A673 (cell line): Measurements from ENCODE around the gene NF1. TPM values are rescaled to one million over a fixed set of nuclear protein-coding genes. Genes with fewer than 3 reads are reported as not detected.

Experiments
- BruUV-seq: library from RNA; stranded (reverse); fragments of 400-500 nt; replicated peaks from 2 replicates; lab custom pipeline; 2021; lab: Mats Ljungman, UMichigan
- CTCF ChIA-PET: fragments of 300-600 bp; sonication (Branson Sonifier 250); formaldehyde crosslinking; loops from one replicate; lab custom pipeline; 2022; ENCODE audit warnings: antibody characterized with exemption; lab: Charles Lee
- POLR2A ChIA-PET: fragments of 300-600 bp; sonication (Branson Sonifier 250); formaldehyde crosslinking; loops from one replicate; lab custom pipeline; 2022; ENCODE audit warnings: antibody characterized with exemption; ENCODE audit not compliant: low non-redundant PET; lab: Charles Lee
- DNase-seq: peaks from one replicate; pipeline ENCODE4 v3.0.0-alpha.2; 2015; ENCODE audit warnings: low spot score
- H3K27ac ChIP-seq: fragments of 200-600 bp; sonication (generic); 2 replicates; pipeline ENCODE4 v1.5.1; 2016; ENCODE audit warnings: mixed run types, low read depth, mild to moderate bottlenecking, mixed read lengths, antibody characterized with exemption, low read length; ENCODE audit not compliant: poor library complexity, severe bottlenecking
- H3K27me3 ChIP-seq: fragments of 200-600 bp; sonication (generic); replicated peaks from 2 replicates; pipeline ENCODE4 v1.6.1; 2017; ENCODE audit warnings: mixed run types, low read depth, mild to moderate bottlenecking, mixed read lengths, antibody characterized with exemption, low read length; ENCODE audit not compliant: insufficient read depth, poor library complexity
- H3K36me3 ChIP-seq: fragments of 200-600 bp; sonication (generic); 2 replicates; pipeline ENCODE4 v1.6.1; 2016; ENCODE audit warnings: mixed run types, mild to moderate bottlenecking, mixed read lengths, antibody characterized with exemption, low read length; ENCODE audit not compliant: insufficient read depth, poor library complexity, severe bottlenecking
- H3K4me1 ChIP-seq: fragments of 200-600 bp; sonication (generic); 2 replicates; pipeline ENCODE4 v1.6.1; 2017; ENCODE audit warnings: mixed run types, mild to moderate bottlenecking, mixed read lengths, antibody characterized with exemption, low read length; ENCODE audit not compliant: insufficient read depth, poor library complexity, severe bottlenecking
- H3K4me3 ChIP-seq: fragments of 200-600 bp; sonication (generic); 2 replicates; pipeline ENCODE4 v1.5.1; 2016; ENCODE audit warnings: low read depth, mixed run types, mild to moderate bottlenecking, mixed read lengths, low read length; ENCODE audit not compliant: poor library complexity, severe bottlenecking
- H3K9me3 ChIP-seq: fragments of 200-600 bp; sonication (generic); 2 replicates; pipeline ENCODE4 v1.6.1; 2016; ENCODE audit warnings: mixed run types, low read depth, mild to moderate bottlenecking, mixed read lengths, antibody characterized with exemption, low read length; ENCODE audit not compliant: poor library complexity, severe bottlenecking
- EZH2 ChIP-seq: fragments of 200-600 bp; sonication (generic); IDR thresholded peaks from 2 replicates; pipeline ENCODE4 v1.6.1; 2017; ENCODE audit warnings: borderline replicate concordance, low read depth, mild to moderate bottlenecking, mixed read lengths, antibody characterized with exemption, low read length; ENCODE audit not compliant: poor library complexity, severe bottlenecking
- intact Hi-C: fragments of 100-400 bp; cut with micrococcal nuclease; formaldehyde crosslinking; loops from one replicate; pipeline ENCODE4 v1.10.0; 2022; ENCODE audit not compliant: unreplicated experiment
- total RNA-seq: library from RNA; stranded (reverse); gene quantifications from 2 replicates; pipeline ENCODE4 v1.2.3, GENCODE V29; 2021
- TF ChIP-seq, protein P1 (sequence below): fragments of 300-800, 200-600 bp; sonication (generic); conservative IDR thresholded peaks from 2 replicates; pipeline ENCODE4 v1.5.1; 2017; ENCODE audit warnings: low read depth, mild to moderate bottlenecking, antibody characterized with exemption, low read length, moderate library complexity, mixed read lengths

Gene NF1
- total RNA-seq, 1 experiment from 2014 or later = 32.1 TPM

DNA sequence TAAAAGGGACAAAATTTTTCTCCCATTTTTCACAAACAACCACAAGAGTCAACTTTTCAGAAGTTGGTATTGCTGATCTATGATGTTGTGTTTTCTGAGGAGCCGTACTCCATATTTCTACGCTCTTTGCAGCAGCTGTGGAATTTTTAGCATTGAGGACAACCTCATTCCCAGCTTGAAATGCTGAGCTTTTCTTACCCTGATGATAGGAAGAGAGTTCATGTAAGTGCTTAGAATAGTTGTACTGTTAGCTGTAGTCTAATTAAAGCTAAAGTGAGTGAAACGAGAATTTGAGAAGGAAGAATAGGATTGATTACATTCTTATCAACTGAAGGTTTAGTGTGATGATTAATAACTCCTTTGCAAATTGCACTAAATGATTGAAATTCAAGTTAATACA is 72.3 kb downstream of the NF1 start:
- Histone ChIP-seq H3K4me1 (no peaks in the 10 kb centered on the region), H3K27ac (no peak overlapping the region), H3K9me3 (no peaks in the 10 kb centered on the region), H3K27me3 (no peaks in the 10 kb centered on the region), H3K36me3 (no peaks in the 10 kb centered on the region), H3K4me3 (no peak overlapping the region)
- TF ChIP-seq, protein P1, sequence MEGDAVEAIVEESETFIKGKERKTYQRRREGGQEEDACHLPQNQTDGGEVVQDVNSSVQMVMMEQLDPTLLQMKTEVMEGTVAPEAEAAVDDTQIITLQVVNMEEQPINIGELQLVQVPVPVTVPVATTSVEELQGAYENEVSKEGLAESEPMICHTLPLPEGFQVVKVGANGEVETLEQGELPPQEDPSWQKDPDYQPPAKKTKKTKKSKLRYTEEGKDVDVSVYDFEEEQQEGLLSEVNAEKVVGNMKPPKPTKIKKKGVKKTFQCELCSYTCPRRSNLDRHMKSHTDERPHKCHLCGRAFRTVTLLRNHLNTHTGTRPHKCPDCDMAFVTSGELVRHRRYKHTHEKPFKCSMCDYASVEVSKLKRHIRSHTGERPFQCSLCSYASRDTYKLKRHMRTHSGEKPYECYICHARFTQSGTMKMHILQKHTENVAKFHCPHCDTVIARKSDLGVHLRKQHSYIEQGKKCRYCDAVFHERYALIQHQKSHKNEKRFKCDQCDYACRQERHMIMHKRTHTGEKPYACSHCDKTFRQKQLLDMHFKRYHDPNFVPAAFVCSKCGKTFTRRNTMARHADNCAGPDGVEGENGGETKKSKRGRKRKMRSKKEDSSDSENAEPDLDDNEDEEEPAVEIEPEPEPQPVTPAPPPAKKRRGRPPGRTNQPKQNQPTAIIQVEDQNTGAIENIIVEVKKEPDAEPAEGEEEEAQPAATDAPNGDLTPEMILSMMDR = no peak
- TF ChIP-seq EZH2 = no peak
- BruUV-seq = no TSS peak
- POLR2A ChIA-PET = no interaction called here
- DNase-seq = no peak
- CTCF ChIA-PET = no interaction called here
- intact Hi-C loops = no loop called here

DNA sequence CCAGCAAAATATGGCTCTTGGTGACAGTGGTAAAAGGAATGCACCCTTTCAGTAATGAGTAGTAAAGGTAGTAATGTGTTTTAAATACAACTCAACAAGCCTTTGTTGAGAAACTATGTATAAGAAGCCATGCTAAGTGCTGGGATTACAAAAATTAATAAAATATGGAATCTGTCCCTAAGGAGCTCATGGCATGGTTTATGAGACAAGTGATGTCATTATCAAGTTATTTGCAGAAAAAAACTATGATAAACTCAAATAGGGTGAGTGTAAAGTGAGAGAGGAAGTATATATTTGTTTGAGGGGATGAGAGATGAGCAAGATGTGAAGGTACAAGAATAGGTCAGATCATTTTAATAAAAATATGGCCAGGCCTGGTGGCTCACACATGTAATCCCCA is 76.9 kb downstream of the NF1 start:
- H3K4me3 ChIP-seq = no peak overlapping the region
- no TSS peak for BruUV-seq
- no peak overlapping the region for H3K27ac ChIP-seq
- H3K4me1 ChIP-seq = no peaks in the 10 kb centered on the region
- intact Hi-C loops = no loop called here
- H3K36me3 ChIP-seq = no peaks in the 10 kb centered on the region
- CTCF ChIA-PET = no interaction called here
- H3K9me3 ChIP-seq = no peaks in the 10 kb centered on the region
- TF ChIP-seq, protein P1 = no peak
- TF ChIP-seq EZH2 = no peak
- DNase-seq = no peak
- POLR2A ChIA-PET = no interaction called here
- no peaks in the 10 kb centered on the region for H3K27me3 ChIP-seq

DNA sequence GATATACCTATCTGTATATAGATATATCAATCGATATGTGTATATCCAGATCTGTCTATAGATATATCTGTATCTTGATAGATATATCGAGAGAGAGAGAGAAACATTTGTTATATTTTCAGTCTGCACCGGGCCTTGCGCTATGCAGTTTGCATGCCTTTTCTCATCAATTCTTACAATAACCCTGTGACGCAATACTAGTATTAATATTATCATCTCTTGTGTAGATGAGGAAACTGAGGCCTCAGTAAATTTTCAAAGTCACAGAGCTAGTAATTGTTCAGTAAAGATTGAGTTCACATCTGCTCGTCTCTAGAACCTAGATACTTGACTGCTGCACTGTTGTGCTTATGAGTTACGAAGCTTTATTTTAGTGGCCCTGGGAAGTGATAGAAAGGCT is 77.6 kb downstream of the NF1 start:
- CTCF ChIA-PET = no interaction called here
- Histone ChIP-seq H3K4me1 (no peaks in the 10 kb centered on the region), H3K27ac (no peak overlapping the region), H3K4me3 (no peak overlapping the region), H3K9me3 (no peaks in the 10 kb centered on the region), H3K27me3 (no peaks in the 10 kb centered on the region), H3K36me3 (no peaks in the 10 kb centered on the region)
- BruUV-seq = no TSS peak
- intact Hi-C loops = no loop called here
- TF ChIP-seq, protein P1 = no peak
- TF ChIP-seq EZH2 = no peak
- POLR2A ChIA-PET = no interaction called here
- DNase-seq = no peak
